ENCODE measurements around the gene RFX8. TPM values are rescaled to one million over a fixed set of nuclear protein-coding genes. Genes with fewer than 3 reads are reported as not detected.

The RFX8 gene
- total RNA-seq, 1 donor from 2014 or later = 0.65 TPM

DNA sequence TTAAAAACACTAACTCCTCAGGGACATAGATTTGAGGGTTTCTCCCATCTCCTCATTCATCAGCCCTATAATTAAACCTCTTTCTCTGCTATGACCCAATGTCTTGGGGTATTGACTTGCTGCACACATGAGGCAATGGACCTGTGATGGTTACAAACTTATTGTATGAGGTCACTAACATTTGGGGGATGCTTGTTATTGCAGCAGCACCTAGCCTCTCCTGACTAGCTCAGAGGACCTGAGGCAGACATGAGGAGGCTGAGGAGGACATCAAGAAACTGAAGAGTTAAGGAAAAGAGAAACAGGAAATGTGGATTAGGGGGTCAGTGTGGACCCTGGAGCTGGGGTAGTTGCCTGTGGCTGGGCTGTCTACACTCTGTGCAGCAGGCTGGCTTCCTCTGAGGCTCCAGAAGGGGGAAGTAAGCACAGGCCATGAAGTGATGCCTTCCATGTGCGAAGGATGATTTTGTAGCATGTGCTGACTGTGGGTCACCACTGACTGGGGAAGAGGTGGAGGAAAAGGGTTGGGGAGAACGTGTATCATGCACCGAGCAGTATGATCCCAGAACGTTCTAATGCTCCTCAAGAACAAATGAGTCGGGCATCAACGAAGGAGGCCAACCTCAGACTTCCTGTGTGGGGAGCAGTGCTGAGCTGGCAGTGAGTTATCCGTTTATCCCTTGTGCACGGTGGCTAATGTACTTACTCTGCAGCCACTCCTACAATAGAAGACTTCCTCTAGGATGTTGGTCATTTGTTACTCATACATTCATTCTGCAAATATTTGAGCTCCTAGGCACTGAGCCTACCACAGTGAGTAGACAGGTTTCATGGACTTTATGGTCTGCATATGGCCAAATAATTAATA, 42.1 kb upstream of the RFX8 start:
- peak overlapping the region; percentile 75 for H3K27ac Mint-ChIP-seq
- TF ChIP-seq, protein P1, sequence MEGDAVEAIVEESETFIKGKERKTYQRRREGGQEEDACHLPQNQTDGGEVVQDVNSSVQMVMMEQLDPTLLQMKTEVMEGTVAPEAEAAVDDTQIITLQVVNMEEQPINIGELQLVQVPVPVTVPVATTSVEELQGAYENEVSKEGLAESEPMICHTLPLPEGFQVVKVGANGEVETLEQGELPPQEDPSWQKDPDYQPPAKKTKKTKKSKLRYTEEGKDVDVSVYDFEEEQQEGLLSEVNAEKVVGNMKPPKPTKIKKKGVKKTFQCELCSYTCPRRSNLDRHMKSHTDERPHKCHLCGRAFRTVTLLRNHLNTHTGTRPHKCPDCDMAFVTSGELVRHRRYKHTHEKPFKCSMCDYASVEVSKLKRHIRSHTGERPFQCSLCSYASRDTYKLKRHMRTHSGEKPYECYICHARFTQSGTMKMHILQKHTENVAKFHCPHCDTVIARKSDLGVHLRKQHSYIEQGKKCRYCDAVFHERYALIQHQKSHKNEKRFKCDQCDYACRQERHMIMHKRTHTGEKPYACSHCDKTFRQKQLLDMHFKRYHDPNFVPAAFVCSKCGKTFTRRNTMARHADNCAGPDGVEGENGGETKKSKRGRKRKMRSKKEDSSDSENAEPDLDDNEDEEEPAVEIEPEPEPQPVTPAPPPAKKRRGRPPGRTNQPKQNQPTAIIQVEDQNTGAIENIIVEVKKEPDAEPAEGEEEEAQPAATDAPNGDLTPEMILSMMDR (IDR thresholded peaks at IDR 0.05; ENCODE audit: unreplicated experiment) = no peak
- no peak for DNase-seq (ENCODE audit: low spot score in 2 of 2, unreplicated experiment in 2 of 2)
- H3K27me3 Mint-ChIP-seq (ENCODE audit: low read depth) = no peaks in the 10 kb centered on the region
- H3K36me3 Mint-ChIP-seq = no peaks in the 10 kb centered on the region
- H3K9me3 Mint-ChIP-seq = peaks cover 6% of the 10 kb centered on the region
- H3K4me1 Mint-ChIP-seq = peaks cover 28% of the 10 kb centered on the region
- no peak overlapping the region for H3K4me3 Mint-ChIP-seq

DNA sequence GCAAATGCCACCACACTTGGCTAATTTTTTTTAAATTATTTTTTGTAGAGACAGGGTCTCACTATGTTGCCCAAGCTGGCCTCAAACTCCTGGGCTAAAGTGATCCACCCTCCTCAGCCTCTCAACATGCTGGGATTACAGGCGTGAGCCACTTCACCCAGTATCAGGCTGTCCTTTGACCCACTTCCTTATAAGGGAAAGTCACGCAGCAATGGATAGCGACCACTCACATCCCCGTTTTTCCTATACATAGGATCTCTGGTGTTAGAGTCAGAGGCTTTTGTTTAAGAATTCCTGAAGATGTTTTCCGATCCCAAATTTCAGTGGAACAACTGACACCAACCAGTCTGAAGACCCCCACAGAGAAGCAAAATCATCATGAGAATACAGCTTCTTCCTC, 41.4 kb upstream of the RFX8 start:
- H3K36me3 Mint-ChIP-seq = no peaks in the 10 kb centered on the region
- no peak for DNase-seq (ENCODE audit: low spot score in 2 of 2, unreplicated experiment in 2 of 2)
- no peak overlapping the region for H3K27ac Mint-ChIP-seq
- TF ChIP-seq, protein P1 (IDR thresholded peaks at IDR 0.05; ENCODE audit: unreplicated experiment) = no peak
- no peaks in the 10 kb centered on the region for H3K27me3 Mint-ChIP-seq (ENCODE audit: low read depth)
- H3K9me3 Mint-ChIP-seq = peaks cover 6% of the 10 kb centered on the region
- H3K4me3 Mint-ChIP-seq = no peak overlapping the region
- H3K4me1 Mint-ChIP-seq = peaks cover 28% of the 10 kb centered on the region

DNA sequence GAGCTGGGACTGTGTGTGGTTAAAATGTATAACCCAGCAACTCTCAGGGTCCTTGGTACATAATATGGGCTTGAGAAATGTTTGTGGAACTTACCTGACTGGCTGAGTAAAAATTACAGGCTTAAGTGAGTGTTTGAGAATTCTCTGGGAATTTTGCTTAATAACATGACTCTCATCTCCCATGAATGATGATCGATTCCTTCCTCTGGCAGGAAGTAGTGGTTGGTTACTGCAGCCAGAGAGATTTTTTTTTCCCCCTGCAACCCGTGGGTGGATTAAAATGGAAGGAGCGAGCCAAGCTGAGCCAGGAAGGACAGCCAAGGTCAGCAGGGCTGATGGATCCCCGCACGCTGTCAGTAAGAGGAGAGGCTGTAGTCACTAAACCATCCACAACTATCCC, 40.6 kb upstream of the RFX8 start:
- Mint-ChIP-seq H3K4me3 (no peak overlapping the region), H3K36me3 (no peaks in the 10 kb centered on the region), H3K4me1 (peaks cover 27% of the 10 kb centered on the region), H3K27ac (peak overlapping the region; percentile 76), H3K9me3 (peaks cover 6% of the 10 kb centered on the region), H3K27me3 (ENCODE audit: low read depth) (no peaks in the 10 kb centered on the region)
- no peak for DNase-seq (ENCODE audit: low spot score in 2 of 2, unreplicated experiment in 2 of 2)
- TF ChIP-seq, protein P1 (IDR thresholded peaks at IDR 0.05; ENCODE audit: unreplicated experiment) = no peak

DNA sequence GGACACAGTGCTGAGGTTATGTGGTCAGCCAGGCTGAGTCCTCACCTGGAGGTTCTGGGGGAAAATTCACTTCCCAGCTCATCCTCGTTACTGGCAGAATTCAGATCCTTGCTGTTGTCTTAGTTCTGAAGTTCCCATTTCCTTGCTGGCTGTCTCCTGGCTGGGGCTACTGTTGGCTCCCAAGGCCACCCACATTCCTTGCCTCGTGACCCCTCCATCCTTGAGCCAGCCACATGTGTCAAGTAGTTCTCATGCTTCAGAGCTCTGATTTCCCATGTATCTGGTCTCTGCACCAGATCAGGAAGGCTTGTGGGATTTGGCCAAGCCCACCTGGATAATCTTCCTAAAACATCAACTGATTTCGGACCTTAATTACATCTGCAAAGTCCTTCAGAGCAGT, 38.1 kb upstream of the RFX8 start:
- no peak overlapping the region for H3K27ac Mint-ChIP-seq
- H3K36me3 Mint-ChIP-seq = no peaks in the 10 kb centered on the region

DNA sequence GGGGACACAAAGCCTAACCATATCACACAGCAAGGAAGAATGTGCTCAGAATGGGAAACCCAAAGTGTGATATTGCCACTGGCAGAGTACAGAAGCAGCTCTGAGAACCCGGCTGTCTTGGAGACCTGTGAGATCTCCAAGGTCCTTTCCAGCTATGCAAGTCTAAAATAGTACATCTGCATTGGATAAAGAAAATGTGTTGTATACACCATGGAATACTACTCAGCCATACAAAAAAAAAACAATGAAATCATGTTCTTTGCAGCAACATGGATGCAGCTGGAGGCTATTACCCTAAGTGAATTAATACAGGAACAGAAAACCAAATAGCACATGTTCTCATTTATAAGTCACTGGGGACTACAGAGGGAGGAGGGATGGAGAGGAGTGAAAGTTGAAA, 36.5 kb upstream of the RFX8 start:
- no peaks in the 10 kb centered on the region for H3K9me3 Mint-ChIP-seq

More for the DNA sequence above, 38.1 kb upstream of the RFX8 start:
- Mint-ChIP-seq H3K4me1 (peaks cover 16% of the 10 kb centered on the region), H3K27me3 (ENCODE audit: low read depth) (no peaks in the 10 kb centered on the region), H3K4me3 (no peak overlapping the region), H3K9me3 (peaks cover 6% of the 10 kb centered on the region)
- TF ChIP-seq, protein P1 (IDR thresholded peaks at IDR 0.05; ENCODE audit: unreplicated experiment) = no peak
- no peak for DNase-seq (ENCODE audit: low spot score in 2 of 2, unreplicated experiment in 2 of 2)

More for the DNA sequence above, 36.5 kb upstream of the RFX8 start:
- Mint-ChIP-seq H3K27ac (no peak overlapping the region), H3K4me3 (no peak overlapping the region), H3K27me3 (ENCODE audit: low read depth) (no peaks in the 10 kb centered on the region), H3K4me1 (peaks cover 11% of the 10 kb centered on the region), H3K36me3 (no peaks in the 10 kb centered on the region)
- TF ChIP-seq, protein P1 (IDR thresholded peaks at IDR 0.05; ENCODE audit: unreplicated experiment) = no peak
- no peak for DNase-seq (ENCODE audit: low spot score in 2 of 2, unreplicated experiment in 2 of 2)

All from mesothelial cell of epicardium (in vitro differentiated cells).